Measurements from ENCODE around the gene TOR1AIP1.

GRCh38 chr1:179968994-179969919 is 87.2 kb downstream of the TOR1AIP1 start:
- TF ChIP-seq CTCF (IDR thresholded peaks at IDR 0.05; ENCODE audit: low read depth, low read length, poor library complexity, severe bottlenecking): no peak
- TF ChIP-seq EZH2phosphoT487 (IDR thresholded peaks at IDR 0.05; ENCODE audit: borderline replicate concordance, low read length): no peak

Measured in DOHH2 (cell line).